H9 (cell line): Measurements from ENCODE around the gene UQCC3. TPM values are rescaled to one million over a fixed set of nuclear protein-coding genes. Genes with fewer than 3 reads are reported as not detected.

Experiments used
- DNase-seq: peaks from one replicate; pipeline ENCODE4 v3.0.0-alpha.2; 2017
- H2AFZ ChIP-seq: one replicate; pipeline ENCODE4 v1.6.1; 2013; ENCODE audit warnings: mild to moderate bottlenecking, low read length, control low read depth, moderate library complexity
- H2AK5ac ChIP-seq: 2 replicates; pipeline ENCODE4 v1.6.1; 2013; ENCODE audit warnings: low read length, control low read depth, mixed read lengths; ENCODE audit not compliant: insufficient read length
- H2BK120ac ChIP-seq: one replicate; pipeline ENCODE4 v1.6.1; 2013; ENCODE audit warnings: low read depth, mild to moderate bottlenecking, low read length, control low read depth, inconsistent platforms; ENCODE audit not compliant: poor library complexity, severe bottlenecking
- H2BK12ac ChIP-seq: 2 replicates; pipeline ENCODE4 v1.6.1; 2013; ENCODE audit warnings: low read length, control low read depth, mixed read lengths, low read depth; ENCODE audit not compliant: insufficient read length
- H2BK15ac ChIP-seq: 2 replicates; pipeline ENCODE4 v1.6.1; 2013; ENCODE audit warnings: low read depth, low read length, control low read depth
- H2BK20ac ChIP-seq: one replicate; pipeline ENCODE4 v1.6.1; 2013; ENCODE audit warnings: low read depth, mild to moderate bottlenecking, low read length, control low read depth, inconsistent platforms; ENCODE audit not compliant: poor library complexity, severe bottlenecking
- H2BK5ac ChIP-seq: 2 replicates; pipeline ENCODE4 v1.6.1; 2013; ENCODE audit warnings: low read length, control low read depth, mixed read lengths; ENCODE audit not compliant: insufficient read length
- H3K14ac ChIP-seq: 2 replicates; pipeline ENCODE4 v1.6.1; 2013; ENCODE audit warnings: low read length, control low read depth; ENCODE audit not compliant: insufficient read depth
- H3K18ac ChIP-seq: 2 replicates; pipeline ENCODE4 v1.6.1; 2013; ENCODE audit warnings: low read depth, mild to moderate bottlenecking, mixed read lengths, low read length, control low read depth; ENCODE audit not compliant: insufficient read length
- H3K23ac ChIP-seq: 2 replicates; pipeline ENCODE4 v1.6.1; 2013; ENCODE audit warnings: low read length, control low read depth, mixed read lengths, low read depth; ENCODE audit not compliant: insufficient read length
- H3K23me2 ChIP-seq: 2 replicates; pipeline ENCODE4 v1.6.1; 2013; ENCODE audit warnings: low read depth, mild to moderate bottlenecking, mixed read lengths, low read length, control low read depth; ENCODE audit not compliant: insufficient read length, poor library complexity, severe bottlenecking
- H3K27ac ChIP-seq: 2 replicates; pipeline ENCODE4 v1.5.1; 2013; ENCODE audit warnings: low read length, control low read depth, mixed read lengths, low read depth; ENCODE audit not compliant: insufficient read length
- H3K27me3 ChIP-seq: 2 replicates; pipeline ENCODE4 v1.6.1; 2013; ENCODE audit warnings: low read length, control low read depth, inconsistent platforms; ENCODE audit not compliant: insufficient read depth
- H3K4ac ChIP-seq: 2 replicates; pipeline ENCODE4 v1.6.1; 2013; ENCODE audit warnings: low read depth, mild to moderate bottlenecking, control low read depth, inconsistent platforms, low read length, moderate library complexity
- H3K4me1 ChIP-seq: 2 replicates; pipeline ENCODE4 v1.6.1; 2013; ENCODE audit warnings: low read length, control low read depth, inconsistent platforms; ENCODE audit not compliant: insufficient read depth
- H3K4me2 ChIP-seq: 2 replicates; pipeline ENCODE4 v1.6.1; 2013; ENCODE audit warnings: low read length, control low read depth, mixed read lengths; ENCODE audit not compliant: insufficient read length, insufficient read depth
- H3K56ac ChIP-seq: 2 replicates; pipeline ENCODE4 v1.6.1; 2013; ENCODE audit warnings: low read depth, mild to moderate bottlenecking, mixed read lengths, low read length, control low read depth; ENCODE audit not compliant: insufficient read length
- H3K79me1 ChIP-seq: 2 replicates; pipeline ENCODE4 v1.6.1; 2013; ENCODE audit warnings: low read depth, mild to moderate bottlenecking, moderate library complexity, low read length, control low read depth, inconsistent platforms; ENCODE audit not compliant: insufficient read depth, poor library complexity, severe bottlenecking
- H3K79me2 ChIP-seq: 2 replicates; pipeline ENCODE4 v1.6.1; 2013; ENCODE audit warnings: low read length, control low read depth, inconsistent platforms; ENCODE audit not compliant: insufficient read depth
- H3K9ac ChIP-seq: 2 replicates; pipeline ENCODE4 v1.6.1; 2013; ENCODE audit warnings: low read length, control low read depth, mixed read lengths; ENCODE audit not compliant: insufficient read length; ENCODE audit errors: extremely low read depth
- H3K9me3 ChIP-seq: one replicate; pipeline ENCODE4 v1.6.1; 2013; ENCODE audit warnings: low read depth, low read length, inconsistent platforms; ENCODE audit not compliant: control insufficient read depth
- H3T11ph ChIP-seq: one replicate; pipeline ENCODE4 v1.6.1; 2013; ENCODE audit warnings: mild to moderate bottlenecking, low read length, control low read depth, inconsistent platforms
- H4K20me1 ChIP-seq: one replicate; pipeline ENCODE4 v1.6.1; 2013; ENCODE audit not compliant: control insufficient read depth, insufficient read length, insufficient read depth
- H4K5ac ChIP-seq: 2 replicates; pipeline ENCODE4 v1.6.1; 2013; ENCODE audit warnings: low read depth, mild to moderate bottlenecking, mixed read lengths, low read length, control low read depth; ENCODE audit not compliant: insufficient read length
- H4K8ac ChIP-seq: replicated peaks from 2 replicates; pipeline ENCODE4 v1.6.1; 2013; ENCODE audit warnings: low read length, control low read depth, mixed read lengths, low read depth; ENCODE audit not compliant: insufficient read length
- H4K91ac ChIP-seq: 2 replicates; pipeline ENCODE4 v1.6.1; 2013; ENCODE audit warnings: low read depth, mild to moderate bottlenecking, moderate library complexity, mixed read lengths, low read length, control low read depth; ENCODE audit not compliant: insufficient read length
- H3K27ac Mint-ChIP-seq, 3 experiments: 2 replicates in 2 of 3; 3 replicates in 1 of 3; pipeline ENCODE4 v1.8.0; 2020 to 2021; ENCODE audit warnings: mixed read lengths in 3 of 3, mild to moderate bottlenecking in 1 of 3, moderate library complexity in 1 of 3
- H3K27me3 Mint-ChIP-seq: 2 replicates; pipeline ENCODE4 v1.8.0; 2021; ENCODE audit warnings: low read depth, mild to moderate bottlenecking, moderate library complexity, mixed read lengths
- H3K36me3 Mint-ChIP-seq, 3 experiments: 2 replicates in 2 of 3; 3 replicates in 1 of 3; pipeline ENCODE4 v1.8.0; 2020 to 2021; ENCODE audit warnings: low read depth in 3 of 3, mixed read lengths in 3 of 3; ENCODE audit not compliant: insufficient read depth in 1 of 3
- H3K4me1 Mint-ChIP-seq, 2 experiments: 2 replicates each; pipeline ENCODE4 v1.8.0; 2020; ENCODE audit warnings: mixed read lengths in 2 of 2
- H3K4me3 Mint-ChIP-seq, 2 experiments: 2 replicates in 1 of 2; 3 replicates in 1 of 2; pipeline ENCODE4 v1.8.0; 2020 to 2021; ENCODE audit warnings: mild to moderate bottlenecking in 2 of 2, mixed read lengths in 2 of 2, moderate library complexity in 1 of 2
- H3K9me3 Mint-ChIP-seq, 2 experiments: 2 replicates in 1 of 2; 3 replicates in 1 of 2; pipeline ENCODE4 v1.8.0; 2020; ENCODE audit warnings: mild to moderate bottlenecking in 2 of 2, mixed read lengths in 2 of 2, moderate library complexity in 1 of 2
- CTCF ChIP-seq: fragments of 200-600 bp; sonication (generic); conservative IDR thresholded peaks from 3 replicates; pipeline ENCODE4 v1.8.0; 2021; ENCODE audit warnings: antibody characterized with exemption, mild to moderate bottlenecking
- WGBS: extraction: QIAGEN DNeasy Blood & Tissue Kit; methylation state at CpG from one replicate; pipeline ENCODE4 v1.1.7; 2013; ENCODE audit warnings: missing lambda C conversion rate, low lambda C conversion rate, mixed read lengths; ENCODE audit not compliant: insufficient read length; ENCODE audit errors: extremely low coverage; 5-methylcytosine and 5-hydroxymethylcytosine counted together
- total RNA-seq: library from RNA; stranded (reverse); gene quantifications from 2 replicates; pipeline ENCODE4 v1.2.1, GENCODE V29; 2021

Gene UQCC3
- total RNA-seq, 1 experiment from 2014 or later: 11.1 TPM

- no peak overlapping the region for H2BK5ac ChIP-seq
- peaks cover 2% of the 10 kb centered on the region; the same call in 1 of the 2 replicates for H3K4me1 ChIP-seq
- no peak overlapping the region for H2AFZ ChIP-seq
- no peak overlapping the region for H4K8ac ChIP-seq
- Mint-ChIP-seq H3K27me3 (no peaks in the 10 kb centered on the region), H3K27ac (peak overlapping the region in 2 of 3 experiments; percentile 96 to 100; a peak in 2 of 7 replicates), H3K9me3 (no peaks in the 10 kb centered on the region; a peak in 1 of 5 replicates), H3K4me3 (peak overlapping the region; percentile 84 to 91), H3K36me3 (peaks cover 23 to 41% (median 29%) of the 10 kb centered on the region in 3 experiments), H3K4me1 (peaks cover 41 to 45% of the 10 kb centered on the region in 2 experiments)
- no peak overlapping the region for H2BK20ac ChIP-seq
- WGBS: no CpG with 5 or more reads among the region's 5 CpGs
- peaks cover 28% of the 10 kb centered on the region for H3K23me2 ChIP-seq
- no peaks in the 10 kb centered on the region for H3K27me3 ChIP-seq
- DNase-seq: no peak
- TF ChIP-seq CTCF: no peak
- no peak overlapping the region for H2BK120ac ChIP-seq
- no peak overlapping the region for H2BK15ac ChIP-seq
- H3K79me2 ChIP-seq: no peaks in the 10 kb centered on the region; the same call in 1 of the 2 replicates
- no peak overlapping the region for H4K91ac ChIP-seq
- H3K79me1 ChIP-seq: no peaks in the 10 kb centered on the region
- no peak overlapping the region for H3T11ph ChIP-seq
- peak overlapping the region; percentile 26 for H2AK5ac ChIP-seq
- H4K5ac ChIP-seq: no peak overlapping the region
- H3K27ac ChIP-seq: peak overlapping the region; percentile 92
- H3K9me3 ChIP-seq: no peaks in the 10 kb centered on the region
- H3K56ac ChIP-seq: no peak overlapping the region
- no peak overlapping the region for H3K18ac ChIP-seq
- no peak overlapping the region for H2BK12ac ChIP-seq
- H3K14ac ChIP-seq: no peak overlapping the region
- no peak overlapping the region for H3K4ac ChIP-seq
- H3K9ac ChIP-seq: no peak overlapping the region
- no peaks in the 10 kb centered on the region for H4K20me1 ChIP-seq
- no peak overlapping the region for H3K23ac ChIP-seq
- peak overlapping the region; percentile 99 for H3K4me2 ChIP-seq
These were observed 36.9 kb downstream of the UQCC3 start for GRCh38 chr11:62708392-62708791.
